Posterior vena cava (tissue), 2 donors: ENCODE measurements around the gene TMEM272. TPM values are rescaled to one million over a fixed set of nuclear protein-coding genes. Genes with fewer than 3 reads are reported as not detected.
A peak's percentile ranks its signal among the peaks of the same experiment; 100 is the strongest.

Experiments
- DNase-seq: peaks from one replicate; pipeline ENCODE4 v3.0.0-alpha.2; 2020; ENCODE audit warnings: low spot score
- intact Hi-C, 2 donors: fragments of 100-400 bp; cut with DNase I; formaldehyde crosslinking; loops; one replicate each; pipeline versions ENCODE4 v1.14.1 to v1.14.2; 2022 to 2023
- total RNA-seq, 2 donors: library from RNA; stranded (reverse); fragmentation: NEBNext Ultra II Directional; extraction: Animal tissue kit (Norgen Biotek cat#: 25700); gene quantifications; one replicate each; pipeline ENCODE4 v1.2.1, GENCODE V29; 2021
- donor health status: DM: yes; HTN: yes; CAD: no.
- donor health status: DM: yes; HTN: yes; CAD: no.

The TMEM272 gene
- total RNA-seq, 2 donors from 2014 or later, result 0.10 to 0.14 TPM

DNA sequence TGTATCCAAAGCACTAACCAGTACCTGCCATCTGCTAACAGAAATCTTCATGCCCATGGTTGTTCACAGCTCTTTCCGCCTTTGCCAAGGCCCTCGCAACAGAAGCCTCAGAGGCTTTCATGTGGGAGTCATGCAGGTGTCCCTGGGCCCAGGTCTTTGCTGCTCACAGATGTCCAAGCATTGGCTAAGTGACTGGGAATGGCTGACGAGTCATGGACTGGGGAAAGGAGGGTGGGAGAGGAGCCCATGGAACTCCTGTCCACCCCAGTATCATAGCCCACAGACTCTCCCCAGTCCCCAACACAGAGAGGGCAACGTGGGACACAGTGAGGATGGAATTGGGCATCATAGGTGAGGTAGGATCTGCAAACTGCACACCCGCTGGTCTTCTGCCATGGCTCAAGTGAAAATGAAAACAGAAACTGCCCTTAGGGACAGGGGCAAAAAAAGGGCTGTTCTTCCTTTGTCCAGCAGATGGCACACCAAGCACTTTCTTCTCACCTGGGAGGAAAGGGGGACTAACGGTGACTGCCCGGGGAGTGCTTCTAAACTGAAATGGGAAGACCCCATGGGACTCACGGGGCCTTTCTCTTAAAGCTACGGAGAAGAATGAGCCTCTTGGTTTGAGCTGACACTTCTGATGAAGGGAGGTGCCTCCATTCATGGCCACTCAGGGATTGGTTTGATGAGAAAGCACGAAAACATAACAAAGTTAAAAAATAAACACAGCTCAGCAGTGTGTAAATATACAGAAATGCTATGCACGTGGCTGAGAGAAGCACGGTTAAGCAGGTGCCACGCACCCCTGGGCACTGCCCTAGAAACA lies 29.9 kb downstream of the TMEM272 start:
- intact Hi-C loops, result loop anchor here (5.0 kb wide), 1 partner anchor 312 kb away; the partner anchor contains the start of gene NEK5 (in 2 of the 2)
- DNase-seq, result no peak

DNA sequence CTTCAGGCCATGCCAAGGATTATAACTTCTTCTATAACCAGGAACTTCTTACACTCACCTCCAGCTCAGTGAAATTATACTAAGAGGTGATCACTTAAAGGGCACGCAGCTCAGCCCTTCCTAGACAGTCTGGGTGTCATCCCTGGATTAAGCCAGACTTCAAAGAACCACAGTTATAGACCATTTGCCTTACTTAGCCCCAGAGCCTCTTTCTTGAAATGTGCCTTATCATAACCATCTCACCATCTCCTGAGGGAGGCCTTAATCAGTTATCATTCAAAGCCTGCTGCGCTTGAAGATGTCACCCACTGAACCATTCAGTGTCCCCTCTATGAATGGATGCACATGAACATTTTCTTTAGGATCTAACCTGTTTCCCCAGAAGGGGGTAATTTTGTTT lies 30.9 kb downstream of the TMEM272 start:
- intact Hi-C loops, result no loop called here

DNA sequence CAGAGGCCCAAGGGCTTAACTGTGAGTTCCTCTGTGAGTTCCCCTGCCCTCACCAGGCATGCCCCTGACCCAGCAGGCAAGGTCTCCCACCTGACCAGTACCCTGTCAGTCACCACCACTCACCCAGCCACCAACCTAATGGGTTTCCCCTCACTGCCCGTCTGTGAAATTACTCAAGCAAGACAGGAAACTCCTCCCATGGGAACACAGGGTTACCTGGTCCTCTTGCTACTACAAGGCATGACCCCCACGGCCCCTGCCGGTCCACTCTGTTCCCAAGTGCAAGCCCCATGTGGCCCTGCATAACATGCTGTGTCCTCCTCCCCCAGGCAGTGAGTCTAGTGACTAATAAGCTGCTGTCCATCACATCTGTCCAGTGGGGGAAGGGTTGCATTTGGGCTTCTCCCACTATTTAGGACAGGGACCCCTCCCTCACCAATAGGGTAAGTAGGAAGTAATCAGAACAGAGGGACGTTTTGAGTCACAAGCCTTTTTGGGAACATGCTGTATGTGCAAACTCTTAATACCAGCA lies 33.0 kb downstream of the TMEM272 start:
- DNase-seq, result no peak
- intact Hi-C loops, result no loop called here

More for the DNA sequence above, 30.9 kb downstream of the TMEM272 start:
- no peak for DNase-seq

DNA sequence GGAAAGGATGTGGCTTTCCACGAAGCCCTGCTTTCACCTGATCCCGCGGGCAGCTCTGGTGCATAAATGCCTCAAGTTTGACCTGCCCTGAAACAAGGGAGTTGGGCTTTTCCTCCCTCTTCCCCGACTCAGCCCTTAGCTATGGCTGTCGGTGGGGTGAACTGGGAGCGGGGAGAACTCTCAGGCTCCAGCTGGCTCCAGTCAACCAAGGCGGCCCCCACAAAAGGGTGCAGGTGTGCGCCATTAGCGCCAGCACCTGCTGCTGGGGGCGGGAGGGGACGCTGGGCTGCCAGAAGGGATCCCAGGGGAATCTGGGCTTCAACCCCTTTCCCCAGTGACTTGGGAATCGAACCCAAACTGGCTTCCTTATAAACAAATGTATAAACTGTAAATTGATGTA lies 33.9 kb downstream of the TMEM272 start:
- intact Hi-C loops, result no loop called here
- DNase-seq, result no peak

DNA sequence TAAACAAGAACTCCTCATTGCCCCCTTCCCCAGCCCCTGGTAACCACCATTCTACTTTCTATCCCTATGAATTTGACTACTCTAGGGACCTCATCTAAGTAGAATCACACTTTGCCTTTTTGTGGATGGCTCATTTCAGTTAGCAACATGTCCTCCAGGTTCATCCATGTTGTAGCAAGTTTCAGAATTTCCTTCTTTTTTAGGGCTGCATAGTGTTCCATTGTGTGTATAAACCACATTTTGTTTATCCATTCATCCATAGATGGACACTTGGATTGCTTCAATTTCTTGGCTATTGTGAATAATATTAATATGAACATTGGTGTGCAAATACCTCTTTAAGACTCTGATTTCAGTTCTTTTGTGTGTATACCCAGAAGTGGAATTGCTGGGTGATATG lies 36.2 kb downstream of the TMEM272 start:
- intact Hi-C loops, result no loop called here
- DNase-seq, result no peak

DNA sequence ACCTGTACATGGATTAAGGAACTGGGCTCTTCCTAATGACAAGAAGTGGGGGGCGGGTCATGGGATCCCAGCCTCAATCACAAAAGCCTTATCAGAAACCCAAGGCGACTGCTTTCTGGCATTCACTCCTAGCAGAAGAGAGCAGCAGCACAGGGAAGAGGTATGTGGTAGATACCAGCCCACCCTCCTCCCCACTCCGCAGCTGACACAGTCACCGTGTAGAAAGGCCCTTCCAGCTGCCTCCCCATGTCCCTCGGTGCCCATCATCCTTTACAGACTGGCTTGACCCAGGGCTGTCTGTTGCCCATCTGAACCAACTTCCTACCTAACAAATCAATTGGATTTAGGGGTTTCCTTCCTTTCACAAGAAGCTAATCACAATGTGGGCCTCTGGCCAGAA lies 37.9 kb downstream of the TMEM272 start:
- intact Hi-C loops, result no loop called here
- no peak for DNase-seq

DNA sequence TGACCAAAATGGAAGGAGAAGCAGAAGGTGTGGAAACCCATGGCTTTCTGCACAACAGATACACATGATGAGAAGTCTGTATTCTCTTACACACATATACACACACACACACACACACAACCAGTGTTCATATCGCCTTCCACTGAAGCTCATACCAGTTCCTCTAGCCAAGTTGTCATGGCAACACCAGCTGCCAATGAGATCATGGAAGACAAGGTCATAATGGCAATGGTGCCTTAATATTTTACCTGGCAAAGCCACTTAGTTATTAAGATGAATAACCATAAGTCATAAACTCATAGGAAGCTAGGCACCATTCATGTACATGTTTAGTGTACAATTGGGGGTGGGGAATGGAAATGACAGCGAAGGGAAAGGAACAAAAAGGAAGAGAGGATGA lies 38.4 kb downstream of the TMEM272 start:
- intact Hi-C loops, result no loop called here
- DNase-seq, result no peak

DNA sequence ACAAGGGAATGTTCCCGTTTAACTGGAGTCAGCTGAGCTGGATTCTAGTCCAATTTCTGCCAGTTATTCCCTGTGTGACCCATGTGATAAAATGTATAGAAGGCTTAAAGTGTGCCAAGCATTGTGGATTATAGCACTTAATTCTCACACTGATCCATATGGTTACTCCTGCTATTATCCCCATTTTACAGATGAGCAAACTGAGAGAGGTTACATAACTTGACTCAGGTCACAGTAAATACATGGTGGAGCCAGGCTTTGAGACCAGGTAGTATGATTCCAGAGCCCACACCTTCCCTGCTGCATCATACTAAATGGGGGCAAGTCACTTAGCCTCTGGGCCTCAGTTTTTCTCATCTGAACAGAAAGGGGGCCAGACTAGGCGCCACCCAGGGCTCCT lies 39.1 kb downstream of the TMEM272 start:
- intact Hi-C loops, result no loop called here
- DNase-seq, result no peak

DNA sequence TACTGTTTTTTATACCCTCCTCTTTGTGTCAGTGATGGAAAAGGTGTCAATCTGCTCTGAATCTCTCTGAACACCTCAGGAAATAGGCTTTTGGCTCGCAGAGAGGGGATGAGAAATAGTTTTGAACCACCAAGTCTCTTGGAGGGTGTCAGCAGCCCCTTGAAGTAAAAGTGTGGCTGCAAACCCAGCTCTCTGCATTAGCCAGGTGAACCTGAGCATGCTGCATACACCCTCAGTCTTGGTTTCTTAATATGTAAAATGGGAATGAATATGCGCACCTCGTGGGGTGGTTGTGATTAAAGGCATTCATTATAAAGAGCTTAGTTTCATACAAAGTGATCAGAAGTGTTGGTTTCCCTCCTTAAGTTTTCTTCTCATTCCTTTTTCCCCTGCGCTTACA lies 39.7 kb downstream of the TMEM272 start:
- DNase-seq, result no peak
- intact Hi-C loops, result no loop called here

DNA sequence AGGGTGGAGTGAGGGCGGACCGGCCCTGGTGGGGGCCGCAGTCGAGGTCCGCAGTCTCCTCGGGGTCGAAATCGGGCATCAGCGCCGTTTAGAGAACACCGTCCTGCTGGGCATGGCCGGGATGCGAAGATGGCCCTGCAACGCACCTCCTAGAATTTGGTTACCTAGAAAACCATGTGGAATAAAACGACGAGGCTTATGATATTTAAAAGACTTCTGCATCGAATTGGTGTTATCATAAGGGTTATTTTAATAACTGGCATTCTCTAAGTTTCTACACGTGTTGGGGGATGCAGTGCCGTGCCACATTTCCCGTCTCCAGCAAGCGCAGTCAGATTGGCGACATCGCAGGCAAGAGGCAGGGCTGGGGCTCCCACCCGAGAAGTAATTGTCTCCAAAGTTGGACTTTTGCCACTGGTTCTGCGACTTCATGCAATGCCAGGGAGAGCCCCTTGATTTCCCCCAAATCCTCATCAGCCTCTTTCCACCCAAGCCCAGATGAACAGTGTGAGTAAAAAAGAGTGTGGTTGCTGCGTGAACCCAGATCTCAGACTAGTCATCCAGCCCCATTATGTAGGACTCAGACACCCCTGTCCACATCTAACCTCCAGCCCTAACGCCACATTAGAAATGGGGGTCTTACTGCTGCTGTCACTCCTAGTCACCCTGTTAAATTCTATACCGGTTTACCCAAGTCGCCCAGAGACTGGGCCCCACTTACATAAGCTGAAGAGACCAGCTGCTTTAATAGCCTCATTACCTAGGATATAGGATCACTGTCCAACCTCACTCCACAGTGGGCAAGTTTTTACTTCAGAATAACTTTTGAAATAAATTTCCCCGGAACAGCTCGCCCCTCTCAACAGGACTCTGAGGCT lies 40.4 kb downstream of the TMEM272 start:
- intact Hi-C loops, result no loop called here
- DNase-seq, result no peak

DNA sequence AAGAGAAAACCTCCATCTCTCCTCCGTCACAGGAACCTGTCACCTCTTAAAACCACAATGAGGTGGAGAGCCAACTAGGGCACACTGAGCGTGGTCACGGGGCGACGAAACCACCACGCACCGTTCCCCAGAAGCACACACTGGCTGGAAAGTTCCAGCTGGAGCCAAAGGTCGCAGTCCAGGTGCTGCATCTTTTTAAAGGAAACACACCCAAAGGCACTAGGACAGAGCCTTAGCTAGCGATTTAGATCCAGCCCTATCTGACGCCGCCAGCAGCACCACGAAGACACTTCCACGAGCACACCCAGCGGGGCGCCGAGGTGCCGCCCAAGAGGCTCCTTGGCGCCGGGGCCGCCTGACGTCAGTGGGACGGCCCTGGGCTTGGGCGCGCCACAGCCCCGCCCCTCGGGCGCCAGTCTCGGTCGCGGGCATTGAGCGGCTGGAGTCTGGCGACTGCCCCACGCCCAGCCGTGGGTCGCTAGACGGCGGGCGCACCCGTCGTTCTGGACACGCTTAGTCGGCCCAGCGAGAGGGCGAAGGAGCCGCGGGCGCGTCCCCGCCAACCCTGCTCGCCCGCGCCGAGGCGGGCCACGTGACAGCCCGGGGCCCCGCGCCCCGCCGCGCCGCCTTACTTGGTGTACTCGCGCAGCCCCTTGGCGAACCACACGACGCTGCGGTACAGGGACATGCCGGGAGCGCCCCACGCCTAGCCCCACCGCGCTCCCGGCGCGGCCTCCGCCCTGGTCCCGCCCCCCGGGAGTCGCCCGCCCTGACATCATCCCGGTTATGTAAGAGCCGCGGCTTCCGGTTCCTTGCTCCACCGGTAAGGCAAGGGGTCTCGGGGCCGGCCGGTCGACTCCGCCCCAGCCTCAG lies 41.3 kb downstream of the TMEM272 start, which contains the start of gene DHRS12:
Gene DHRS12 (minus strand): TSS at position 742 of the 873 bp plus-strand sequence. CDS start 4,504 bp downstream, outside the sequence.
- peak; percentile 98 for DNase-seq
- intact Hi-C loops, result no loop called here

DNA sequence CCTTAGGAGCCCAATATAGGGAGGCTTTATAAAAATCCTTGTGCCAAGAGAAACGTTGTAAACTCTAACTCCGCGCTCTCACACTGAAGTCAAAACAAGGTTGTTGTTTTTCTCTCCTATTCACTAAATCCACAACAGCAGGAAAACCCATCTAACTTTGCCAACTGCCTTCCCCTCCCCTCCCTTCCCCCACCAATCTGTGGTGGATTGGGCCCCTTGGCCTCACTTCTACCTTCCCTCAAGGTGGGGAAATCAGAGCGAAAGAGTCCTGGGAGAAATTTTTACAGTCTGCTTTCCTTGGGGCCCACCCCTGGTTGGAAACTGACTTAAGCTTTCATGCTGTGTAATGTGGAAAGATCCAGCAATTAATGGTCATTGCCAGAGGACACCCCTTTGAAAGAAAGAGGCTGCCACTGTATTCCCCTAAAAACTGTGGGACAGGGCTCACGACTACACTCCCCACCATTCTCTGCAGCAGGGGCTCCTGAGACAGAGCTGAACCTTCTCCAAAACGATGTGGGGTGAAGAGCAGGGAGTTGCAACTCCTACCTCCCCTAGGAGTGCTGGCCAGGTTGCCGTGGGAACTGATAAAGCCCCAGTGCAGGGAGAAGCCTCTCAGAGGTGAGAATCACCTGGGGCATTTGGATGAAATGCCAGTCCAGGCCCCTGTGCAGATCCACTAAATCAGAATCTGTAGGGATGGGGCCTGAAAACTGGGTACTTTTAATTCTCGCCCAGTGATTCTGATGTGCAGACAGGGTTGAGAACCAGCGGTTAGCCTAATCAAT lies 42.2 kb downstream of the TMEM272 start:
- intact Hi-C loops, result no loop called here

DNA sequence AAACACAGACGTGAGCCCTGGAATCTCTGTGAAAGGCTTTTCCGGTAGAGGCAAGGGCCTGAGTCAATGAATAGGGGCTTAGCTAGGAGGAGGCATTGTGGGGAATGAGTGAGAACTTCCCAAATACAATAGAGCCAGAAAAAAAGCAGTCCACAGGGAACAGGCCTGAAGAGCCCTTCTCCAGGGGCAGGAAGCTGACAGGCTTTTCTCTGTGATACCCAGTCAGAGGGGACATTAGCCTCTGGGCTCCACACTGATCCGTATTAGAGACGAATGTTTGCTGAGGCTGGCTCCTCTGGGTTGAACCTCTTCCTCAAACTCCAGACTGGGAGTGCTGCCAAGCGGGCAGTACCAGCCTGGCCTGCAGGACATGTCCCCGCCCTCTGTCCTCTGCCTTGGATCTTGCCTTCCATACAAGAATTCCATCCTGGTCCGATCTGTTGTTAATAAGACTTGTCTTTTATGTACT lies 43.3 kb downstream of the TMEM272 start:
- intact Hi-C loops, result no loop called here

More for the DNA sequence above, 42.2 kb downstream of the TMEM272 start:
- DNase-seq, result no peak

DNA sequence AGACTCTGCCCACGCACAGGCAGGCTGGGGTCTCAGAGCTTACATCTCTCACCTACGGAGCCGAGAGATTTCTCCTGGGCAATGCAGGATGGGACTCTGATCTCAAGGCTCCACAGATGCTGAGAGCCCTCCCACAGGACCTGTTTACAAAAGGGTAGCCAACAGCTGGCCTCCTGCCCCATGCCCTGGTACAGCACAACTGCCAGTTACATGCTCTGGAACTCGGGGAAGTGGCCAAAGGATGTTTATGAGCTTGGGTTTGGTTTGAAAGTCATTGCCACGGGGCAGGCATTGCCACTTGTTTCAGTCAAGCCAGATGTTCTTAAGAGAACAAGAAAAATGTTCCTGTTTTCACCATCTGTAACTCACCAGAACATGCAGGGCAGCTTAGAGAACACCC lies 44.5 kb downstream of the TMEM272 start:
- no peak for DNase-seq
- intact Hi-C loops, result no loop called here

More for the DNA sequence above, 43.3 kb downstream of the TMEM272 start:
- peak; percentile 87 for DNase-seq

DNA sequence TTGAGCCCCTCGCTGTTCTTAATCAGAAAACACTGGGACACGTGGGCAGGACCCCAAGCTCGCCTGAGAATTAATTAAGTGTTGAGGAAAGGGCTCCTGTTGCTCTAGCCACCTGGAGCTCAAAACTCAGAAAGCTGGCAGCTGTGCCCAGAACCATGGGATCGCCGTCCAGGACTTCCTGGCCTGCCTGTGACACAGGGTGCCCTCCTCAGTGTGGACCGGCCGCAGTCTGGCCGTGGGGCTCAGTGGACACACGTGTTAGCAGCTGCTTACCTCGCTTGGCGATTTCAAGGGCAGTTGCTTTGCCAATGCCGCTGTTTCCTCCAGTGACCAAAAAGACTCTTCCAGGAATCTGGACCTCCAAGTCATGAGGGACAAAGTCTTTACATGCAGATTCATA lies 45.7 kb downstream of the TMEM272 start:
- no peak for DNase-seq
- intact Hi-C loops, result no loop called here

DNA sequence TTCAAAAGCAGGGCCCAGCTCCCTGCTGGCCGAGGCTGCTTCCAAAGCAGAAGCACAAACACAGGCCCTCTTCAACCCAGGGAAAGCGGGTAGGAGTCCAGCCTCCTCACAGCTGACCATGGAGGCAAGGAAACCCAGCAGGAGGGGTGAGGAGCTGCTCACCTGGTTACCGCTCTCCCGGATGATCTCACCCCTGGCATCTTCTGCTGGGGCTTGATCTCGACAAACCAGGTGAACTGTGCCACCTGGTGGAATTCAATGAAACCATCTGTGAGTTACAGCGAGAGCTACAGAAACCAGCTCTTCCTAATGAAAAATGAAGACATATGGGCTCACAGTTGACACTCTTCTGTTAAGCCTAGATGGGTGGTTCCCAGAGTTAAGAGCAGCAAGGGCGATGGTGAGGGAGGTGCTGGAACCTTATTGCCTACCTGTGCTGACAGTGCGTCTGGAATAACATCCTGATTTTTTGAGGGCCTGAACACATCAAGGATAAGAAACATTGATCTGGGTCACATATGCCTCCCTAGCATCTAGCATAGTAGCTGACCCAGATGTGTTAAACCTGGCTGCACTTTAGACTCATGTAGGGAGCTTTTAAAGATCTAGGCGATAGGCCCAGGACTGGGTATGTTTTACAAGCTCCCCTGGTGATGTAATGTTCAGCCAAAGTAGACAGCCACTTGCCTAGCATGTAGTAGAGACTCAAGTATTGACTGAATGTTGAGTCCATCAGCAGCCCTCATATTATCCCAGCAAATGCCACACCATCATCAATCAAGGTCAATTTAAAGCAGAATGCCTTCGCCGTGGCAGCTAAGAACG lies 47.1 kb downstream of the TMEM272 start:
- DNase-seq, result no peak
- intact Hi-C loops, result no loop called here

DNA sequence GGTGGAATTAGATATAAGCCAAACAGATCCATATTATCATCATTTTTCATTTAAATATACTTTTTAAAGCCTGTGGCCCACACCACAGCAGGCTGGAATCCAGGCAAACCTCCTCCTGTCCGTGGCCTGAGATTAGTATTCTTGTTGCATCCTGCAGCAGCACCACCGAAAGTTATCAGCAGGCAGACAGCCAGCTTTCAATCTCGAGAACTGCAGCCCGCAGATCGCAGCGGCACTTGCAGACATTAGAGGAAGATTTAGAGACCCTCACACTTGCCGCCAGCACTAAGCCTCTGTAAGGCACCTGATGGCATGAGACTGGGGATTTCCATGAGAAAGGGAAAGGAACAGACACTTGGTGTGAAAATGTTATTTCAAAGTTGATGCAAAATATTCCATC lies 48.4 kb downstream of the TMEM272 start:
- intact Hi-C loops, result no loop called here

More for the DNA sequence above, 48.4 kb downstream of the TMEM272 start:
- DNase-seq, result no peak
